ENCODE data around the gene FMNL3. TPM values are rescaled to one million over a fixed set of nuclear protein-coding genes. Genes with fewer than 3 reads are reported as not detected.

The FMNL3 gene
- total RNA-seq, 1 experiment from 2014 or later = 3.4 TPM

- DNase-seq (ENCODE audit: low read depth) = no peak
- in situ Hi-C loops (cut with HindIII; ENCODE audit: low pct_unique_long_range_greater_than_20kb, low sequenced_read_pairs) = no loop called here
These were observed 118.9 kb downstream of the FMNL3 start for GRCh38 chr12:49588281-49588680.

- in situ Hi-C loops (cut with HindIII; ENCODE audit: low pct_unique_long_range_greater_than_20kb, low sequenced_read_pairs) = no loop called here
- DNase-seq (ENCODE audit: low read depth) = no peak
These were observed 119.9 kb downstream of the FMNL3 start for GRCh38 chr12:49587174-49587908.

Other genes with a start within 250 kb of the FMNL3 start
- gene KCNH3, start 168.4 kb downstream of the FMNL3 start, total RNA-seq (2014; rRNA removed; shearing (Covaris generic); ENCODE audit: low replicate concordance) = 3.2 and 3.6 TPM in 2 replicates
- gene MCRS1, start 139.3 kb downstream of the FMNL3 start, total RNA-seq (2014; rRNA removed; shearing (Covaris generic); ENCODE audit: low replicate concordance) = 128 and 149 TPM in 2 replicates
- gene FAM186B, start 101.8 kb downstream of the FMNL3 start, total RNA-seq (2014; rRNA removed; shearing (Covaris generic); ENCODE audit: low replicate concordance) = 0.64 TPM in 1 of 2 replicates, not detected in the other
- gene PRPF40B, start 83.8 kb downstream of the FMNL3 start, total RNA-seq (2014; rRNA removed; shearing (Covaris generic); ENCODE audit: low replicate concordance) = 7.9 and 10.9 TPM in 2 replicates
- gene TMBIM6, start 34.2 kb upstream of the FMNL3 start, total RNA-seq (2014; rRNA removed; shearing (Covaris generic); ENCODE audit: low replicate concordance) = 590 and 628 TPM in 2 replicates
- 5.8 and 7.5 TPM in 2 replicates for gene NCKAP5L, start 121.0 kb upstream of the FMNL3 start, total RNA-seq (2014; rRNA removed; shearing (Covaris generic); ENCODE audit: low replicate concordance)
- gene BCDIN3D, start 135.7 kb upstream of the FMNL3 start, total RNA-seq (2014; rRNA removed; shearing (Covaris generic); ENCODE audit: low replicate concordance) = 3.2 and 3.4 TPM in 2 replicates
- gene FAIM2, start 196.5 kb upstream of the FMNL3 start, total RNA-seq (2014; rRNA removed; shearing (Covaris generic); ENCODE audit: low replicate concordance) = not detected in 2 replicates
- gene AQP2, start 243.3 kb upstream of the FMNL3 start, total RNA-seq (2014; rRNA removed; shearing (Covaris generic); ENCODE audit: low replicate concordance) = not detected in 2 replicates